K562 (cell line): Measurements from ENCODE around the gene UBLCP1. TPM values are rescaled to one million over a fixed set of nuclear protein-coding genes. Genes with fewer than 3 reads are reported as not detected.

Experiments
- ATAC-seq: fragments of 200-7000 bp; cut with Tn5 transposase; 3 replicates; pipeline ENCODE4 v1.9.1; 2020; ENCODE audit warnings: moderate library complexity
- BruUV-seq: library from RNA; stranded (reverse); fragments of 400-500 nt; replicated peaks from 2 replicates; lab custom pipeline; 2021; lab: Mats Ljungman, UMichigan
- CTCF ChIA-PET: fragments of 300-600 bp; formaldehyde crosslinking; extraction: SDS; loops from one replicate; lab custom pipeline; 2021; ENCODE audit warnings: low intra/inter-chr PET ratio; lab: Yijun Ruan, JAX
- POLR2A ChIA-PET: fragments of 300-600, 350-650 bp; sonication (Branson Sonifier 250); formaldehyde crosslinking; extraction: SDS; loops from one replicate; lab custom pipeline; 2021; ENCODE audit warnings: antibody characterized with exemption, inconsistent platforms; lab: Yijun Ruan, JAX
- DNase-seq, 4 experiments: peaks; one replicate each; pipeline versions ENCODE4 v3.0.0 to v3.0.0-alpha.2; 2011 to 2018; ENCODE audit warnings: low spot score in 3 of 4, mixed read lengths in 3 of 4; ENCODE audit errors: extremely low read depth in 1 of 4
- FAIRE-seq: peaks from 2 replicates; lab custom pipeline; 2011; peaks lifted over from hg19 to GRCh38; lab: Jason Lieb, UNC
- H2AFZ ChIP-seq: 2 replicates; pipeline ENCODE4 v1.6.0; 2011; ENCODE audit warnings: low read depth, low read length, control low read depth, inconsistent platforms
- H3K27ac ChIP-seq: fragments of 200-600 bp; 3 replicates; pipeline ENCODE4 v1.8.0; 2011; ENCODE audit warnings: low read depth, mild to moderate bottlenecking, control low read depth, inconsistent platforms, low read length, moderate library complexity, mixed read lengths; ENCODE audit errors: extremely low read depth
- H3K27me3 ChIP-seq, 2 experiments: fragments of 300-600 bp in 1 of 2; 2 replicates in 1 of 2; 3 replicates in 1 of 2; pipeline versions ENCODE4 v1.6.0 to v1.8.0; 2011; ENCODE audit warnings: inconsistent platforms in 2 of 2, low read length in 2 of 2, mild to moderate bottlenecking in 1 of 2, mixed read lengths in 1 of 2, moderate library complexity in 1 of 2; ENCODE audit not compliant: control insufficient read depth in 2 of 2, insufficient read depth in 2 of 2
- H3K36me3 ChIP-seq: fragments of 300-600 bp; 3 replicates; pipeline ENCODE4 v1.8.0; 2011; ENCODE audit warnings: mild to moderate bottlenecking, low read length, inconsistent platforms; ENCODE audit not compliant: control insufficient read depth, insufficient read depth
- H3K4me1 ChIP-seq, 2 experiments: fragments of 200-600 bp in 1 of 2; replicated peaks in 1 of 2; 2 replicates in 1 of 2; 3 replicates in 1 of 2; pipeline versions ENCODE4 v1.5.1 to v1.8.0; 2011; ENCODE audit warnings: inconsistent platforms in 2 of 2, low read length in 2 of 2, mild to moderate bottlenecking in 1 of 2, mixed read lengths in 1 of 2, moderate library complexity in 1 of 2; ENCODE audit not compliant: control insufficient read depth in 2 of 2, insufficient read depth in 2 of 2
- H3K4me2 ChIP-seq: 2 replicates; pipeline ENCODE4 v1.6.1; 2011; ENCODE audit warnings: low read length, control low read depth, inconsistent platforms, mixed read lengths; ENCODE audit not compliant: insufficient read depth
- H3K4me3 ChIP-seq: fragments of 200-600 bp; sonication (generic), shearing (Covaris generic); 2 replicates; pipeline ENCODE4 v1.5.1; 2016; ENCODE audit warnings: control low read depth, inconsistent platforms
- H3K79me2 ChIP-seq: fragments of 200-600 bp; 3 replicates; pipeline ENCODE4 v1.8.0; 2011; ENCODE audit warnings: low read length, inconsistent platforms; ENCODE audit not compliant: control insufficient read depth, insufficient read depth
- H3K9ac ChIP-seq, 2 experiments: 2 replicates each; pipeline versions ENCODE4 v1.6.0 to v1.6.1; 2011; ENCODE audit warnings: low read depth in 2 of 2, low read length in 2 of 2, control low read depth in 1 of 2, inconsistent platforms in 1 of 2, mild to moderate bottlenecking in 1 of 2, mixed read lengths in 1 of 2; ENCODE audit not compliant: insufficient read depth in 1 of 2
- H3K9me1 ChIP-seq: one replicate; pipeline ENCODE4 v1.6.0; 2011; ENCODE audit warnings: inconsistent platforms, mild to moderate bottlenecking, low read length, moderate library complexity; ENCODE audit not compliant: control insufficient read depth, insufficient read depth
- H3K9me3 ChIP-seq: replicated peaks from 2 replicates; pipeline ENCODE4 v1.5.1; 2011; ENCODE audit warnings: low read depth, low read length, inconsistent platforms; ENCODE audit not compliant: control insufficient read depth, insufficient read depth
- H4K20me1 ChIP-seq: replicated peaks from 2 replicates; pipeline ENCODE4 v1.6.1; 2011; ENCODE audit warnings: low read length, inconsistent platforms, mixed read lengths; ENCODE audit not compliant: control insufficient read depth, insufficient read depth
- ATF3 ChIP-seq, 2 experiments: fragments of 450-650 bp in 1 of 2; sonication (generic) in 1 of 2; formaldehyde crosslinking in 1 of 2; IDR thresholded peaks in 1 of 2; conservative IDR thresholded peaks in 1 of 2; 2 replicates each; pipeline versions ENCODE4 v1.6.1 to v1.8.1; 2016 to 2023; ENCODE audit warnings: mild to moderate bottlenecking in 2 of 2, moderate library complexity in 2 of 2, inconsistent platforms in 1 of 2, missing genetic modification reagents in 1 of 2
- ATF4 ChIP-seq: fragments of 450-650 bp; formaldehyde crosslinking; IDR thresholded peaks from 2 replicates; pipeline ENCODE4 v1.4.0; 2022; ENCODE audit warnings: mild to moderate bottlenecking, moderate library complexity
- ATF7 ChIP-seq: fragments of 450-650 bp; IDR thresholded peaks from 2 replicates; pipeline ENCODE4 v1.7.1; 2014; ENCODE audit warnings: mild to moderate bottlenecking, moderate library complexity
- CEBPB ChIP-seq: fragments of 450-650 bp; IDR thresholded peaks from 2 replicates; pipeline ENCODE4 v1.6.1; 2016; ENCODE audit warnings: missing genetic modification characterization, missing compliant biosample characterization
- CEBPG ChIP-seq, 3 experiments: fragments of 200-800 bp in 1 of 3; sonication (Bioruptor generic) in 1 of 3; sonication (generic) in 1 of 3; formaldehyde crosslinking in 1 of 3; IDR thresholded peaks in 2 of 3; conservative IDR thresholded peaks in 1 of 3; 2 replicates each; pipeline versions ENCODE4 v1.6.1 to v1.8.0; 2016 to 2022; ENCODE audit warnings: missing compliant biosample characterization in 2 of 3, missing genetic modification characterization in 2 of 3, mild to moderate bottlenecking in 1 of 3, missing genetic modification reagents in 1 of 3
- CREB3 ChIP-seq: fragments of 450-650 bp; conservative IDR thresholded peaks from 2 replicates; pipeline ENCODE4 v1.6.1; 2016; ENCODE audit warnings: missing genetic modification characterization, low read depth, mild to moderate bottlenecking, missing compliant biosample characterization, moderate library complexity
- EP300 ChIP-seq: IDR thresholded peaks from 2 replicates; pipeline ENCODE4 v1.6.1; 2012; ENCODE audit warnings: low read length, improper control_type of control experiment
- FOSL1 ChIP-seq: fragments of 200-800 bp; sonication (Bioruptor generic); conservative IDR thresholded peaks from 2 replicates; pipeline ENCODE4 v1.6.1; 2016; ENCODE audit warnings: missing genetic modification characterization, missing compliant biosample characterization
- LARP7 ChIP-seq: fragments of 450-650 bp; IDR thresholded peaks from 2 replicates; pipeline ENCODE4 v1.6.1; 2016
- NR2C1 ChIP-seq, 2 experiments: fragments of 450-650 bp; IDR thresholded peaks; 2 replicates each; pipeline ENCODE4 v1.6.1; 2017; ENCODE audit warnings: mild to moderate bottlenecking in 2 of 2, antibody characterized with exemption in 1 of 2, inconsistent platforms in 1 of 2, missing compliant biosample characterization in 1 of 2, missing genetic modification characterization in 1 of 2
- NR2C2 ChIP-seq, 2 experiments: fragments of 200-800 bp in 1 of 2; sonication (Bioruptor generic) in 1 of 2; sonication (generic) in 1 of 2; formaldehyde crosslinking in 1 of 2; IDR thresholded peaks; 2 replicates each; pipeline versions ENCODE4 v1.6.1 to v1.8.0; 2016 to 2022; ENCODE audit warnings: mild to moderate bottlenecking in 1 of 2, missing compliant biosample characterization in 1 of 2, missing genetic modification characterization in 1 of 2, missing genetic modification reagents in 1 of 2
- NUFIP1 ChIP-seq: fragments of 450-650 bp; IDR thresholded peaks from 2 replicates; pipeline ENCODE4 v1.6.1; 2018; ENCODE audit not compliant: partially characterized antibody
- SRSF1 ChIP-seq: fragments of 200-400 bp; formaldehyde crosslinking; IDR thresholded peaks from 2 replicates; pipeline ENCODE4 v1.6.1; 2017; ENCODE audit warnings: mild to moderate bottlenecking, low read depth, low read length, moderate library complexity
- TRIM24 ChIP-seq, 2 experiments: fragments of 450-650 bp; IDR thresholded peaks; 2 replicates each; pipeline ENCODE4 v1.6.1; 2016
- ZBED1 ChIP-seq: IDR thresholded peaks from 2 replicates; pipeline ENCODE4 v1.6.1; 2014
- ZNF384 ChIP-seq: IDR thresholded peaks from 2 replicates; pipeline ENCODE4 v1.6.1; 2012; ENCODE audit warnings: low read depth, low read length, improper control_type of control experiment
- ZNF449 ChIP-seq: fragments of 250-450 bp; sonication (Bioruptor Pico); IDR thresholded peaks from 2 replicates; pipeline ENCODE4 v1.8.0; 2022; ENCODE audit warnings: moderate library complexity, mild to moderate bottlenecking, inconsistent platforms
- WGBS: fragments of 100-300 bp; shearing (Covaris generic); methylation state at CpG from one replicate; pipeline ENCODE4 v1.1.6; 2016; ENCODE audit warnings: low coverage, mixed read lengths; ENCODE audit not compliant: insufficient coverage; ENCODE audit errors: missing lambda C conversion rate; 5-methylcytosine and 5-hydroxymethylcytosine counted together
- in situ Hi-C: fragments of 300-500 bp; cut with MboI; formaldehyde crosslinking; loops from 4 replicates; pipeline ENCODE4 v1.15.0; 2018; ENCODE audit warnings: inconsistent platforms, mixed read lengths
- intact Hi-C: fragments of 100-400 bp; cut with micrococcal nuclease; formaldehyde crosslinking; loops from 2 replicates; pipeline ENCODE4 v1.14.2; 2022
- polyA plus RNA-seq, 8 experiments: library from polyadenylated mRNA; depleted of rRNA in 4 of 8; stranded (reverse) in 5 of 8; unstranded in 3 of 8; fragments of >200 nt; fragmentation: Nextera tagmentation in 2 of 8; fragmentation: Illumina TruSeq in 1 of 8; extraction: Ambion mirVana in 2 of 8; extraction: Trizol in 1 of 8; gene quantifications; 2 replicates each; pipeline versions ENCODE4 v1.2.1 to v1.2.3, GENCODE V29; 2011 to 2014; ENCODE audit warnings: inconsistent platforms in 1 of 8, missing spikeins in 1 of 8
- total RNA-seq, 7 experiments: library from RNA; depleted of rRNA in 6 of 7; stranded (reverse); fragments of >200 nt in 6 of 7; fragmentation: Illumina TruSeq in 2 of 7; extraction: Trizol in 2 of 7; gene quantifications; 2 replicates each; pipeline versions ENCODE4 v1.2.1 to v1.2.3, GENCODE V29; 2011 to 2021; ENCODE audit warnings: low replicate concordance in 1 of 7

Gene UBLCP1
- total and polyA plus RNA-seq, 9 of the 15 experiments (the other 6 are each of a cell fraction or from before 2014, with no cell fraction given), result 18.8 to 39.8 (median 30.2) TPM

GRCh38 chr5:159218595-159219023 lies 44.5 kb upstream of the UBLCP1 start:
- no TSS peak for BruUV-seq
- DNase-seq, result no peak
- WGBS, result 33% methylated on average over 2 of the region's 2 CpGs
- no peak for FAIRE-seq
- in situ Hi-C loops (no loop called here), intact Hi-C loops (no loop called here)
- no peak overlapping the region for H3K4me3 ChIP-seq
- no peaks in the 10 kb centered on the region for H3K79me2 ChIP-seq
- H3K4me1 ChIP-seq, result peaks cover 0 to 6% of the 10 kb centered on the region in 2 experiments; a peak in 3 of 5 replicates
- no peaks in the 10 kb centered on the region for H4K20me1 ChIP-seq
- H2AFZ ChIP-seq, result no peak overlapping the region
- no peaks in the 10 kb centered on the region for H3K27me3 ChIP-seq
- ChIA-PET CTCF (no interaction called here), POLR2A (no interaction called here)
- ATAC-seq, result no peak
- no peaks in the 10 kb centered on the region for H3K36me3 ChIP-seq
- H3K27ac ChIP-seq, result no peak overlapping the region
- no peaks in the 10 kb centered on the region for H3K9me3 ChIP-seq
- H3K9ac ChIP-seq, result no peak overlapping the region
- no peak overlapping the region for H3K4me2 ChIP-seq
- no peaks in the 10 kb centered on the region for H3K9me1 ChIP-seq
- no peak for TF ChIP-seq CREB3 (tag)
- no peak for TF ChIP-seq NR2C2 (CRISPR knock-in tag; IDR thresholded peaks at IDR 0.05)
- TF ChIP-seq NR2C2 (tag; IDR thresholded peaks at IDR 0.05), result peak; percentile 87
- no peak for TF ChIP-seq SRSF1
- peak in 1 of 2 experiments; percentile 45; a peak in 1 of 4 replicates for TF ChIP-seq TRIM24 (IDR thresholded peaks at IDR 0.05)
- no peak for TF ChIP-seq LARP7
- TF ChIP-seq CEBPG (CRISPR knock-in tag; IDR thresholded peaks at IDR 0.05), result peak; percentile 52
- peak; percentile 88 to 94 for TF ChIP-seq CEBPG (tag; conservative IDR thresholded peaks at IDR 0.05 in 1 of 2, IDR thresholded peaks at IDR 0.05 in 1 of 2)
- TF ChIP-seq ATF3 (IDR thresholded peaks at IDR 0.05), result peak; percentile 69
- no peak for TF ChIP-seq ATF3 (CRISPR knock-in tag; conservative IDR thresholded peaks at IDR 0.05)
- TF ChIP-seq ZNF384, result no peak
- no peak for TF ChIP-seq ZNF449
- no peak for TF ChIP-seq NUFIP1
- 0 out of 2 replicates have a peak, but pooled peaks have one; percentile 64 for TF ChIP-seq ATF4 (CRISPR knock-in tag)
- TF ChIP-seq ZBED1, result no peak
- no peak for TF ChIP-seq NR2C1 (IDR thresholded peaks at IDR 0.05)
- 0 out of 2 replicates have a peak, but pooled peaks have one; percentile 42 for TF ChIP-seq NR2C1 (tag; IDR thresholded peaks at IDR 0.05)
- TF ChIP-seq EP300, result peak; percentile 28; the same call in 1 of the 2 replicates
- TF ChIP-seq ATF7, result peak; percentile 49; the same call in 1 of the 2 replicates
- 0 out of 2 replicates have a peak, but pooled peaks have one; percentile 12 for TF ChIP-seq FOSL1 (tag)
- TF ChIP-seq CEBPB, result peak; percentile 64
